Stomach smooth muscle (tissue), 2 donors: ENCODE measurements around the gene TMSB15C.
"Not testable (repeated sequence)": the region's sequence is repeated elsewhere in the genome, so short reads cannot be mapped to it uniquely, and the experiment has no call there.

Experiments used
- H3K27ac ChIP-seq: one replicate; pipeline ENCODE4 v1.7.0; 2013; ENCODE audit warnings: mild to moderate bottlenecking, low read length, inconsistent platforms
- H3K27me3 ChIP-seq, 2 donors: one replicate each; pipeline ENCODE4 v1.7.0; 2013; ENCODE audit warnings: low read length in 2 of 2; ENCODE audit not compliant: insufficient read depth in 2 of 2, control insufficient read depth in 1 of 2
- H3K36me3 ChIP-seq, 2 donors: one replicate each; pipeline ENCODE4 v1.7.0; 2013; ENCODE audit warnings: low read length in 2 of 2; ENCODE audit not compliant: control insufficient read depth in 2 of 2, insufficient read depth in 2 of 2
- H3K4me1 ChIP-seq: one replicate; pipeline ENCODE4 v1.7.0; 2013; ENCODE audit warnings: low read length; ENCODE audit not compliant: control insufficient read depth, insufficient read depth
- H3K4me3 ChIP-seq, 2 donors: one replicate each; pipeline ENCODE4 v1.7.0; 2013; ENCODE audit warnings: low read length in 2 of 2
- H3K9ac ChIP-seq, 2 donors: one replicate each; pipeline ENCODE4 v1.7.0; 2013; ENCODE audit warnings: low read length in 2 of 2, mild to moderate bottlenecking in 1 of 2
- H3K9me3 ChIP-seq, 2 donors: one replicate each; pipeline ENCODE4 v1.7.0; 2013; ENCODE audit warnings: low read length in 2 of 2; ENCODE audit not compliant: control insufficient read depth in 2 of 2
- donor health status: healthy.
- donor health status: Pancreatic carcinoma.

The TMSB15C gene

GRCh38 chrX:104075778-104076445 is at the start of gene TMSB15C:
TSS of gene TMSB15C (minus strand) at chrX:104076236.
- H3K36me3 ChIP-seq, H3K9me3 ChIP-seq, H3K4me1 ChIP-seq: not testable (repeated sequence)

GRCh38 chrX:104122829-104123228 is 46.8 kb upstream of the TMSB15C start:
- Histone ChIP-seq H3K9ac (no peak overlapping the region), H3K9me3 (no peaks in the 10 kb centered on the region)

More at GRCh38 chrX:104075778-104076445, at the start of gene TMSB15C:
- H3K4me3 ChIP-seq, H3K27ac ChIP-seq, H3K9ac ChIP-seq, H3K27me3 ChIP-seq: not testable (repeated sequence)

GRCh38 chrX:104118765-104119164 is 42.7 kb upstream of the TMSB15C start:
- Histone ChIP-seq H3K4me1 (no peaks in the 10 kb centered on the region), H3K27me3 (peaks cover 0 to 9% of the 10 kb centered on the region in 2 donors), H3K27ac (no peak overlapping the region), H3K9me3 (no peaks in the 10 kb centered on the region), H3K9ac (no peak overlapping the region), H3K4me3 (no peak overlapping the region), H3K36me3 (no peaks in the 10 kb centered on the region)

More at GRCh38 chrX:104122829-104123228, 46.8 kb upstream of the TMSB15C start:
- no peak overlapping the region for H3K4me3 ChIP-seq
- no peaks in the 10 kb centered on the region for H3K27me3 ChIP-seq
- no peaks in the 10 kb centered on the region for H3K36me3 ChIP-seq
- H3K27ac ChIP-seq: no peak overlapping the region
- H3K4me1 ChIP-seq: no peaks in the 10 kb centered on the region

DNA sequence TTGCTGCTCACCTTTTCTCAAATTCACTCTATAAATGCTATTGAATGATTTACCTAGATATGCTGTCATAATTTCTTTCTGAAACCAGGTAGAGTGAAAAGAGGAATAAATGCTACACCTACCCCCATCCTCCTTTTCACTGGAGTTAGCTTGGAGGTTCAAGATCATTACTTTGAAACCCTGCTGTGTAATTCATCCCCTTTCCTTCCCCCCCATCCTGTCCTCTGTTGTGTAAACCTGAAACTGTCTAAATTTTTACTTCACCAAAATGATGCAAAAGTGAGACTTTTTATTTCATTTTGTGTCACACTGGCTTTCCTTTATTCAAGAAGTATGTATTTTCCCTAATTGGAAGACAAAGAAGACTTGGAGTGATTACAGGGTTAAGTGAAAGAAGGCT is 41.7 kb upstream of the TMSB15C start:
- H3K9me3 ChIP-seq: no peaks in the 10 kb centered on the region
- H3K36me3 ChIP-seq: no peaks in the 10 kb centered on the region
- no peaks in the 10 kb centered on the region for H3K4me1 ChIP-seq
- H3K9ac ChIP-seq: no peak overlapping the region
- H3K27me3 ChIP-seq: peaks cover 0 to 9% of the 10 kb centered on the region in 2 donors
- no peak overlapping the region for H3K4me3 ChIP-seq
- no peak overlapping the region for H3K27ac ChIP-seq

- no peaks in the 10 kb centered on the region for H3K36me3 ChIP-seq
- peaks cover 2% of the 10 kb centered on the region for H3K4me1 ChIP-seq
- peak overlapping the region; percentile 67 for H3K27ac ChIP-seq
- peaks cover 0 to 13% of the 10 kb centered on the region in 2 donors for H3K27me3 ChIP-seq
- H3K9ac ChIP-seq: peak overlapping the region in 1 of 2 donors; percentile 48
- H3K4me3 ChIP-seq: peak overlapping the region; percentile 63 to 78
- no peaks in the 10 kb centered on the region for H3K9me3 ChIP-seq
These were observed 37.4 kb upstream of the TMSB15C start for GRCh38 chrX:104113222-104113965.

DNA sequence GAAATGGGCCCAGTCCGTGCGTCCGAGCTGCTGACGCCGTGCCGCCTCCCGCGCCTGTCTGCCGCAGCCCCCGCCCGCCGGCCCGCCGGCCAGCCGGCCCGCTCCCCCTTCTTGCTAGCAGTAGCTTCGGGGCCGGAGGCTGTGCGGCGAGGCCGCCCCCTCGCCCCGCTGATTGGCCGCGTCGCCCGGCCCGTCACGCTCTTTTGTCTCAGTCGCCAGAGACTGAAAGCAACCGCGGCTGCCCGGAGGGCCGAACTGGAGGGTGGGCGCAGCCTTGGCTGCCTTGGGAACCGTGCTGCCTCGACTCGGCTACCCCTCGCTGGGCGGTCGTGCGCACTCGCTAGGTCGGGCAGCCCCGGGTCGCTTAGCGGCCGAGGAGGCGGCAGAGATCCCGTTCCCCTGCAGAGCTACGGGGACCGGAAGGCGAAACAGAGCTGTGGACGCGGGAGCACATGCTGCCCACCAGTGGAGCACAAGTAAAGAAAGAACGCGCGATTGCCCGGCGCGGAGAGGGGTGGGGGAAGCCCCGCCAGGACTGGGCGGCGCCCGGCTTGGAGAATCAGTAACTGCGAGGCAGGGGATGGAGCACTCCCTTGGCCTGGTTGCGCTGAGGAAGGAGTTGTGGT is 36.4 kb upstream of the TMSB15C start, which contains the start of gene ZCCHC18:
Gene ZCCHC18, plus strand, starts transcription at position 198 of the 626 bp plus-strand sequence. CDS start 1,589 bp downstream, outside the sequence.
- Histone ChIP-seq H3K4me3 (peak within 1 kb of the TSS; percentile 63 to 78), H3K27me3 (peaks cover 0 to 13% of the 10 kb centered on the region in 2 donors), H3K36me3 (no peaks in the 10 kb centered on the region), H3K27ac (peak within 1 kb of the TSS; percentile 67), H3K9ac (peak within 1 kb of the TSS; percentile 48 to 66), H3K9me3 (no peaks in the 10 kb centered on the region), H3K4me1 (peaks cover 2% of the 10 kb centered on the region)

GRCh38 chrX:104110491-104111240 is 34.6 kb upstream of the TMSB15C start:
- H3K9ac ChIP-seq: not testable (repeated sequence)
- peaks cover 0 to 16% of the 10 kb centered on the region in 2 donors for H3K27me3 ChIP-seq

DNA sequence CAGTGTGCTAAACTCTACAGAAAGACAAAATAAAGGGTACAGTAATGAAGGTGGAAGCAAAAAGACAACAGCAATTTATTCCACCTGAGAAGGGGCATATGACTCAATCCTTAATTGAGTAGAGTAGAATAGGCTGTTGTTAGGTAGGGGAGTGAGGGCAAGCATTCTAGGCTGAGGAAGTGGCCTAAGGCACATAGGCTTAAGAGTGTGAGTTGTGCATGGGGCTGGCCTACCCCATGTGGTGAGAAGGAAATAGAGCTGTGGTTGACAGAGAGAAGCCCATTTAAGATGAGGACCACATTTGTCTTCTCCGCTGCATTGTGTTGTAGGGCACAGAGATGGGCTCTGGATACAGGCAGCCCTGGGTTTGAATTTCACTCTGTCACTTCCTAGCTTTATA is 32.9 kb upstream of the TMSB15C start:
- no peak overlapping the region for H3K9ac ChIP-seq
- H3K27me3 ChIP-seq: peaks cover 0 to 11% of the 10 kb centered on the region in 2 donors
- no peaks in the 10 kb centered on the region for H3K9me3 ChIP-seq
- H3K4me3 ChIP-seq: no peak overlapping the region
- peaks cover 2% of the 10 kb centered on the region for H3K4me1 ChIP-seq
- no peaks in the 10 kb centered on the region for H3K36me3 ChIP-seq
- H3K27ac ChIP-seq: no peak overlapping the region

More at GRCh38 chrX:104110491-104111240, 34.6 kb upstream of the TMSB15C start:
- not testable (repeated sequence) for H3K36me3 ChIP-seq, H3K9me3 ChIP-seq, H3K27ac ChIP-seq, H3K4me3 ChIP-seq, H3K4me1 ChIP-seq

GRCh38 chrX:104105330-104106262 is 29.6 kb upstream of the TMSB15C start:
- Histone ChIP-seq H3K27ac (no peak overlapping the region), H3K4me1 (no peaks in the 10 kb centered on the region), H3K9me3 (no peaks in the 10 kb centered on the region), H3K4me3 (no peak overlapping the region), H3K36me3 (no peaks in the 10 kb centered on the region), H3K27me3 (peaks cover 0 to 12% of the 10 kb centered on the region in 2 donors), H3K9ac (no peak overlapping the region)
